Osteocyte (in vitro differentiated cells): ENCODE results near the gene ODF4. TPM values are rescaled to one million over a fixed set of nuclear protein-coding genes. Genes with fewer than 3 reads are reported as not detected.

ENCODE experiments used
- DNase-seq: peaks from one replicate; pipeline ENCODE4 v3.0.0; 2021; ENCODE audit warnings: mixed read lengths; ENCODE audit not compliant: unreplicated experiment; ENCODE audit errors: extremely low spot score
- H3K27ac Mint-ChIP-seq: one replicate; pipeline ENCODE4 v1.8.0; 2021; ENCODE audit warnings: mild to moderate bottlenecking, mixed read lengths; ENCODE audit not compliant: unreplicated experiment
- H3K27me3 Mint-ChIP-seq: one replicate; pipeline ENCODE4 v1.8.0; 2021; ENCODE audit warnings: mixed read lengths; ENCODE audit not compliant: unreplicated experiment
- H3K36me3 Mint-ChIP-seq: one replicate; pipeline ENCODE4 v1.8.0; 2021; ENCODE audit warnings: mixed read lengths; ENCODE audit not compliant: unreplicated experiment
- H3K4me1 Mint-ChIP-seq: one replicate; pipeline ENCODE4 v1.8.0; 2021; ENCODE audit warnings: mixed read lengths; ENCODE audit not compliant: unreplicated experiment
- H3K4me3 Mint-ChIP-seq: one replicate; pipeline ENCODE4 v1.8.0; 2021; ENCODE audit warnings: mild to moderate bottlenecking, moderate library complexity, mixed read lengths; ENCODE audit not compliant: unreplicated experiment
- H3K9me3 Mint-ChIP-seq: one replicate; pipeline ENCODE4 v1.8.0; 2021; ENCODE audit warnings: mixed read lengths; ENCODE audit not compliant: unreplicated experiment
- CTCF ChIP-seq: fragments of 200-600 bp; sonication (generic); IDR thresholded peaks from 2 replicates; pipeline ENCODE4 v1.5.0; 2021; ENCODE audit warnings: antibody characterized with exemption, mild to moderate bottlenecking, moderate library complexity
- total RNA-seq: library from RNA; stranded (reverse); gene quantifications from 2 replicates; pipeline ENCODE4 v1.2.1, GENCODE V29; 2021

Gene ODF4
- total RNA-seq, 1 donor from 2014 or later, result not detected

- no peak for TF ChIP-seq CTCF
- Mint-ChIP-seq H3K4me1 (peaks cover 30% of the 10 kb centered on the region), H3K27ac (no peak overlapping the region), H3K27me3 (no peaks in the 10 kb centered on the region), H3K9me3 (no peaks in the 10 kb centered on the region), H3K4me3 (peak overlapping the region; percentile 32), H3K36me3 (peaks cover 9% of the 10 kb centered on the region)
- no peak for DNase-seq
Observed at GRCh38 chr17:8386841-8387240, 47.2 kb downstream of the ODF4 start.

GRCh38 chr17:8387914-8388651, 48.4 kb downstream of the ODF4 start:
- H3K4me3 Mint-ChIP-seq, result no peak overlapping the region
- H3K36me3 Mint-ChIP-seq, result no peaks in the 10 kb centered on the region
- peaks cover 21% of the 10 kb centered on the region for H3K4me1 Mint-ChIP-seq
- no peak overlapping the region for H3K27ac Mint-ChIP-seq
- no peak for TF ChIP-seq CTCF
- DNase-seq, result no peak
- no peaks in the 10 kb centered on the region for H3K27me3 Mint-ChIP-seq
- H3K9me3 Mint-ChIP-seq, result no peaks in the 10 kb centered on the region

DNA sequence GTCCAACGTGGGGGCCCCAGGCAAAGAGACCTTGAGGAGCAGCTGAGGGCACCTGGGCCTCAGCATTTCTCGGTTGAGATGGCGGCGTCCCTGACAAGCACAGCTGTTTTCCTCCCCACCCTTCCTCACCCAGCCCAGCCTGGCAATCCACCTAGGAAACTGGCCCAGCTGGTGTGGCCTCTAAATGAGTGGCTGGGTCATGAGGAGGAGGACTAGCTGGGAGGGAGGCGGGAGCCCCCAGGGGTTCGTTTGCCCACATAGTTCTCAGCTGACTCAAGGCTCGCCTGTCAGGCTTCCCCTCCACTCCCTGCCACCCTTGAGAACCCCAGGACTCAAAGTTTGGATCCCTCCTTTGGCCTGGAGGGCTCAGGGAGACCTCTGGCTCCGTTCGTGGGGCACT, 52.1 kb downstream of the ODF4 start:
- DNase-seq, result no peak
- no peak for TF ChIP-seq CTCF
- Mint-ChIP-seq H3K36me3 (no peaks in the 10 kb centered on the region), H3K9me3 (no peaks in the 10 kb centered on the region), H3K4me1 (peaks cover 5% of the 10 kb centered on the region), H3K27me3 (peaks cover 25% of the 10 kb centered on the region), H3K4me3 (no peak overlapping the region), H3K27ac (no peak overlapping the region)

DNA sequence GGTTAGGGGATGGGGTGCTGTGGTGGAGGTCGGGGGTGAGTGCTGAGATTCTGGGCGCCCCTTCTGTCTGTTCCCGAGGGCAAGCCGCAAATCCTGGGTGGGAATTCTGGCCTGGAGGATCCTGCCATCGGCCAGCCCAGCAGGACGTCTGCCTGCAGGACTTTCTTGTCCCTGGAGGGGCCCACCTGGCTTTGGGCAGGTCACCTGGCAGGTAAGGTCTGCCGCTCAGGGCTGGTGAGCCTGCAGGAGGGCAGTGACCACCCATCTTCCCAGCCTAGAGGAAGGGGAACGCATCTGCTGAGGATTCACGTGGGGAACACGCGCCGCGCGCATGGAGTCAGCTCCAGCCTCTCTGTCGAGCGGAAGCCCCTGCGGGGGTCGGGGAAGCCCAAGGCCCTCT, 52.6 kb downstream of the ODF4 start:
- DNase-seq, result no peak
- Mint-ChIP-seq H3K9me3 (no peaks in the 10 kb centered on the region), H3K4me3 (no peak overlapping the region), H3K4me1 (peaks cover 5% of the 10 kb centered on the region), H3K27me3 (peaks cover 28% of the 10 kb centered on the region), H3K36me3 (no peaks in the 10 kb centered on the region), H3K27ac (no peak overlapping the region)
- TF ChIP-seq CTCF, result no peak

DNA sequence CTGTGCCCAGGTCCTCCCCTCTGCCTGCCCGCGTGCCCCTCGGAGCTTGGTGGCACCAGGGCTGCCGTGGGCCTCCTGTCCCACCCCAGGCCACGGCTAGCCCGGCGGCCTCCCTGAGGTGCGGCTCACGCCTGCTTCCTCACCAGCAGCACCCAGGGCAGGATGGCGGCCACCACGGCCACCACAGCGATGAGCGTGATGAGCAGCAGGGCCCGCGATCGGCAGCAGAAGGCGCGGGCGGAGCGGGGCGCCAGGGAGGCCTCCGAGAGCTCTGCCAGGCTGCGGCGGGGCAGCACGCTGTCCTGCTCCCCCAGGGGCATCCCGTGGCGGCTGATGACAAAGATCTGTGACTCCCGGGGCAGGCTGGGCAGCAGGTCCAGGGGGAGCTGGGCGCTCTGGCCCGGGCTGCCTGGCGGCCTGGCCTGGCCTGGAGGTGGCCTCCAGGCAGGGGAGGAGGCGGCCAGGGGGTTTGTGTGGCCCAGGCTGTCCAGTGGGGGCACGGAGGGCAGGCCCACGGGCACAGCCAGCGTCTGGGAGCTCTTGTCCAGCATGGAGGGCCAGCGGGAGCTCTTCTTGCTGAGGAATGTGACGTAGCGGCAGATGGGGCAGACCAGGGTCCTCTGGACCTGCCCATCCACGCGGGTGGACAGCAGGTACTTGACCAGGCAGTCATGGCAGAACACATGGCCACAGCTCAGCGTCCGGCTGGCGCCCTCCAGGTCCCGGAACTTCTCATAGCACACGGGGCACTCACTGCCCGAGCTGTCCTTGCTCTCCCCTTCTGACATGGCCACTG, 53.2 kb downstream of the ODF4 start:
- Mint-ChIP-seq H3K27ac (no peak overlapping the region), H3K27me3 (peaks cover 34% of the 10 kb centered on the region), H3K36me3 (no peaks in the 10 kb centered on the region), H3K4me1 (peaks cover 5% of the 10 kb centered on the region), H3K9me3 (no peaks in the 10 kb centered on the region), H3K4me3 (no peak overlapping the region)
- no peak for TF ChIP-seq CTCF
- DNase-seq, result no peak
